ENCODE results near the gene PCDHGC5. TPM values are rescaled to one million over a fixed set of nuclear protein-coding genes. Genes with fewer than 3 reads are reported as not detected.

The PCDHGC5 gene
- total and polyA plus RNA-seq, 2 donors (not counting 1 experiment from before 2014, with no cell fraction given), result 0.10 to 0.67 TPM

DNA sequence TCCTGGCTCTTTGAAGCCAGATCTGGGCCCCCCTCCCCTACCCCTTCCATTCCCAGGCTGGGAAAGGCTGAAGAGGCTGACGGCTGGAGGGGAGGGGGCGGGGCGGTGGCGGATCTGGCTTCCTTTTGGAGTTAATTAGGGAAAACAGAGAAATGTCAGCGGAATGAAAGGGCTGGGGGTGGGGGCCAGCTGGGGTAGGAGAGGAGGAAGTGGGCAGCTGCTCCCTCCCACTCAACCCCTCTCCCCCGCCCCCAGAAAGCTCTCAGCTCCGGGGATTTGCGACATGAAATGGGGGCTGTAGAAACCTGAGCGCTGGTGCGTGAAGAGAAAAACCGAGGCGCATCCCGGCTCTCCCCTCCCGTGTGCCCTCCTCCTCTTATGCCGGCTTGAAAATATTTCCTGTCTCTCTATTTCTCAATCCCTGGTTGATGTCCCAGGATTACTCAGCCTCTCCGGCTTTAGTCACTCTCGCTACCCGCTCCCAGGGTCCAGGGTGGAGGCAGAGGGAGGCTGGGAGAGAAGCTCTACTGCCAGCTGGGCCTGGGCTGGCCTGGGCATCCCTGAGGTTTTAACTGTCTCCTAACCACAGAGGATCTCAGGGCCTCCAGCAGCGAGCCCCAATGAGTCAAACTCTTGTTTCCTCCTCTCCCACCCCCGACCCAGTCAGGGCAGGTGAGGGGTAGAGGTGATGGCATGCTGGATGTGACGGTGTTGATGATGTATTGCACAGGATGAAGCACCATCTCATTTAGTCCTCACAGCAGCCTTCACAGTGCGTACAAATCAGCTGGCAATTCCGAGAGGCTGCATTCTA, 20.1 kb downstream of the PCDHGC5 start:
- Histone ChIP-seq H2AFZ (ENCODE audit: insufficient read depth, low read depth, low read length, poor library complexity, severe bottlenecking) (peak overlapping the region; percentile 9), H3K4me2 (replicated peaks; ENCODE audit: low read depth, low read length, poor library complexity, severe bottlenecking) (peak overlapping the region; percentile 48), H3K9me3 (ENCODE audit: control extremely low read depth in 1 of 3, control insufficient read depth in 2 of 3, insufficient read depth in 1 of 3, low read length in 2 of 3) (peaks cover 0 to 13% (median 0%) of the 10 kb centered on the region in 3 donors), H3K9ac (ENCODE audit: low read length) (peak overlapping the region; percentile 13), H3K4me3 (ENCODE audit: control extremely low read depth in 1 of 5, extremely low read depth in 1 of 5, insufficient read depth in 1 of 5, low read depth in 2 of 5, low read length in 4 of 5) (no peak overlapping the region), H4K20me1 (ENCODE audit: control insufficient read depth, insufficient read depth, low read length, poor library complexity, severe bottlenecking) (peaks cover 5% of the 10 kb centered on the region), H3K27ac (ENCODE audit: low read length in 2 of 2) (peak overlapping the region; percentile 10 to 29), H3K27me3 (replicated peaks in 1 of 4; ENCODE audit: control extremely low read depth in 1 of 4, control insufficient read depth in 3 of 4, insufficient read depth in 4 of 4, low read length in 3 of 4) (no peaks in the 10 kb centered on the region), H3K79me2 (ENCODE audit: control insufficient read depth, insufficient read depth, low read length) (no peaks in the 10 kb centered on the region), H3K4me1 (ENCODE audit: control insufficient read depth in 2 of 2, insufficient read depth in 2 of 2, low read length in 2 of 2) (peaks cover 53 to 75% of the 10 kb centered on the region in 2 donors), H3K36me3 (replicated peaks in 1 of 2; ENCODE audit: control extremely low read depth in 1 of 2, control insufficient read depth in 1 of 2, extremely low read depth in 1 of 2, insufficient read depth in 2 of 2, low read length in 1 of 2) (peaks cover 0 to under 1% of the 10 kb centered on the region in 2 experiments)
- Mint-ChIP-seq H3K9me3 (ENCODE audit: insufficient read depth) (peaks cover 3% of the 10 kb centered on the region), H3K27ac (peak overlapping the region; percentile 10), H3K4me1 (peaks cover 72% of the 10 kb centered on the region), H3K4me3 (peak overlapping the region; percentile 63), H3K27me3 (no peaks in the 10 kb centered on the region)
- TF ChIP-seq EZH2 (IDR thresholded peaks at IDR 0.05; ENCODE audit: borderline replicate concordance, insufficient read depth, low read depth, low read length, poor library complexity, severe bottlenecking), result no peak
- no peak for TF ChIP-seq CTCF (IDR thresholded peaks at IDR 0.05)
- DNase-seq (no peak), ATAC-seq (ENCODE audit: low read depth) (no peak)
- intact Hi-C loops (cut with micrococcal nuclease), result no loop called here
- CTCF ChIA-PET, result interaction anchor here (0.7 to 12.8 kb wide), 7 partner anchors 16 to 96 kb away, joined by 3 to 176 read pairs (median 6); partner anchors contain the start of genes PCDHGA10, PCDHGA11, PCDHGB7 and PCDHGC3
- POLR2A ChIA-PET, result interaction anchor here (0.5 to 0.8 kb wide), 3 partner anchors 16 to 86 kb away, joined by 3 read pairs; no protein-coding TSS in a partner anchor
- 25% methylated on average over 11 of the region's 23 CpGs for WGBS (ENCODE audit: insufficient coverage)
